ENCODE data around the gene ZNF700.
"Not testable (repeated sequence)": the region's sequence is repeated elsewhere in the genome, so short reads cannot be mapped to it uniquely, and the experiment has no call there.

The ZNF700 gene

DNA sequence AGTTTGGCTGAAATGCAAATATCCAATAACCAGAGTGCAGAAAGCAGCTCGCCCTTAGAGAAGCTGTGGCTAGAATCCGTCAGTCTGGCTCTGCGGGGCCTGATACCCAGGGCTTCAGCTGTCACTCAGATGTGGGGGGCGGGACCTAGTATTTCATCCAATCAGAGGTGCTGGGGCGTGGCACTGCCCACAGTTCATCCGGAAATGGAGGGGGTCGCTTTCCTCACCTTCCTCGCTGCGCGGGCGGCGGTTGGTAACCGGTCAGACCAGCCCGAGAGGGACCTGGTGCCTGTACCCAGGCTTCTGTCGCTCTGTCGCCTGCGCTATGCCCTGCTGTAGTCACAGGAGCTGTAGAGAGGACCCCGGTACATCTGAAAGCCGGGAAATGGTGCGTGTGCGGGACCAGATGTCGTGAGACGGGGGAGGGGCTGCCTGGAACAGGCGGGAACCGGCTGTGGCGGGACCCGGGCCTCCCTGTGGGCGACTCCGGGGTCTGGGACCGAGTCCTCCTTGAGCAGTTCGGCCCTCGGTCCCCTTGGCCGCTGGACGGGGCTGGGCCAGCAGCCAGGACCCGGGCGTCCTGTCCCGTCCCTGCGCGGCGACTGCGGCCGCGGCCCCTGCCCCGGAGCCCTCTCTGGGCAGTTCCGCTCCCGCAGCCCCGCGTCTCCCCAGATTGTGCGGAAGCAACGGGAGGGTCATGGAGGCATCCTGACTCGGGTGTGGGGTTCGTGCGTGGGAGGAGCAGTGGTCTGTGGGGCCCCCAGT is at the start of gene ZNF700:
ZNF700 (plus strand) TSS at position 222 of the 765 bp plus-strand sequence; CDS start at position 326, 104 bp downstream.
- peak; percentile 97 for ATAC-seq
- peak within 1 kb of the TSS; percentile 99 for H3K27ac Mint-ChIP-seq
- peaks cover 45% of the 10 kb centered on the region for H3K4me1 Mint-ChIP-seq
- no peaks in the 10 kb centered on the region for H3K27me3 Mint-ChIP-seq
- peak within 1 kb of the TSS; percentile 99 for H3K4me3 Mint-ChIP-seq
- H3K36me3 Mint-ChIP-seq (ENCODE audit: low read depth): peaks cover 17% of the 10 kb centered on the region
- peak; percentile 94 for DNase-seq
- H3K9me3 Mint-ChIP-seq: no peaks in the 10 kb centered on the region

GRCh38 chr19:11879687-11880266 is 45.1 kb upstream of the ZNF700 start:
- H3K4me3 Mint-ChIP-seq; H3K4me1 Mint-ChIP-seq; H3K9me3 Mint-ChIP-seq; H3K27ac Mint-ChIP-seq; H3K27me3 Mint-ChIP-seq; H3K36me3 Mint-ChIP-seq (ENCODE audit: low read depth): not testable (repeated sequence)
- ATAC-seq: peak; percentile 54
- peak; percentile 70 for DNase-seq

DNA sequence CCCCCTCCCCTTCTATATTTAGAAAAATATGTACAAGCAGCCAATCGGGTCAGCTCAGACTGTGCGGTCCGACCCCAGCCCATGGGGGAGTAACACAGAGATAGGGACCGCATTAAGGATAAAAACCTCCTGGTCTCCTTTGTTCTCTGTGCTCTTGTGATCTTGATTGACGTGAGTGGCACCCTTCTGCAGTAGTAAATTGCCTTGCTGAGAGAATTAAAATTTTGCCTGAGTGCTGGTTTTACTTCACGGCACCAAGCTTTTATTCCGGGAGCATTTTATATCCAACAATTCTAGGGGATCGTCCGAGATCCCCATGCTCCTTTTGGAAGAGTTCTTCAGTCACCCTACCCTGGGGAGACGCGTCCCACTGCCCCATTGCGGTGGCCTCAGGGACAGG is 44.3 kb upstream of the ZNF700 start:
- no peaks in the 10 kb centered on the region for H3K9me3 Mint-ChIP-seq
- H3K4me3 Mint-ChIP-seq: no peak overlapping the region
- H3K4me1 Mint-ChIP-seq: no peaks in the 10 kb centered on the region
- H3K36me3 Mint-ChIP-seq (ENCODE audit: low read depth): no peaks in the 10 kb centered on the region
- DNase-seq (no peak), ATAC-seq (no peak)
- no peaks in the 10 kb centered on the region for H3K27me3 Mint-ChIP-seq
- no peak overlapping the region for H3K27ac Mint-ChIP-seq

DNA sequence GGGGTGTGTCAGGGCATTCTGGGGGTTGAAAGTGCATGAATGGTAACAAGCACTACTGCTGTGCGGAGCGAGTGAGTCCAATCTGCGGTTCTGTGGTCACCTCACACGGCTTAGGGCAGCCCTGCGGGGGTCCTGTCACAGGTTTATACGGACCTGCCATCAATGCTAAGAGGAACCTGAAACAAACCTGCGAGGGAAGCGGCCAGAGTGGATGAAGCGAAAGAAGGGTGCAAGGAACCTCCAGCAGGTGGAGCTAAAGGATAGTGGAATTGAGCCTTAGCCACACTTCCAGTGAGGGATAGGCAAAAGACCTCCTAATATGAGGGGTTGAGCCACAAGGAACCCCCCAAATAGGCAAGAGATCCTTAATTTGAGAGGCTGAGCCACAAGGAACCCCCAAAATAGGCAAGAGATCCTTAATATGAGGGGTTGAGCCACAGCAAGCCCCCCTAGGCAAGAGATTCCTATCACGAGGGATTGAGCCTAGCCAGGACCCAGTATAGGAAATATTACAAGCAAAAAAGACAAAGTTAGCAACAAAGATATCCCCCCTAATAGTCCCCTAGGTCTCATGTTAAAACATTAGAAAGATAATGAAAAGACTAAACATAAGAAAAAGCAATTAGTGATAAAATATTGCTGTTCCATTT is 43.6 kb upstream of the ZNF700 start:
- Mint-ChIP-seq H3K36me3 (ENCODE audit: low read depth) (no peaks in the 10 kb centered on the region), H3K27ac (no peak overlapping the region), H3K27me3 (no peaks in the 10 kb centered on the region), H3K9me3 (peaks cover 2% of the 10 kb centered on the region), H3K4me3 (no peak overlapping the region), H3K4me1 (no peaks in the 10 kb centered on the region)
- ATAC-seq (peak; percentile 52), DNase-seq (peak; percentile 60)

DNA sequence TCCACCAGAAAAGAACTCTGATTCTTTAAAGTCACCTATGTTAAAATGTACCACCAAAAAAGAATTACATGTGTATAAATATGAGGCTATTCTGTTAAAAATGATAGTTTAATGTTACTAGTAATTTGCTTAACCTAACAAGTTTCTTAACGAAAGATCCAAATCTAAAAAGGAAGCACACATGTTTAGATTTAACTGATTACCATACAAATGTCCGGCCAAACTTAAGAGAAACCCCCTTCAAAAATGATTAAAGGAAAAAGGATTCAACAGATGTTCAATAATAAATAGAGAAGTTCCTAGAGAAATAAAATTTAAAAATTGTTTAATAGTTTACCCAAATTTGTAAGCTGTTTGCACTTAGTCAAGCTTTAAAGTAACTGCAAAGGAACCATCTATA is 42.3 kb upstream of the ZNF700 start:
- peaks cover 4% of the 10 kb centered on the region for H3K4me1 Mint-ChIP-seq
- no peak overlapping the region for H3K27ac Mint-ChIP-seq
- DNase-seq (no peak), ATAC-seq (no peak)
- no peaks in the 10 kb centered on the region for H3K36me3 Mint-ChIP-seq (ENCODE audit: low read depth)
- peaks cover 3% of the 10 kb centered on the region for H3K9me3 Mint-ChIP-seq
- H3K4me3 Mint-ChIP-seq: no peak overlapping the region
- no peaks in the 10 kb centered on the region for H3K27me3 Mint-ChIP-seq

DNA sequence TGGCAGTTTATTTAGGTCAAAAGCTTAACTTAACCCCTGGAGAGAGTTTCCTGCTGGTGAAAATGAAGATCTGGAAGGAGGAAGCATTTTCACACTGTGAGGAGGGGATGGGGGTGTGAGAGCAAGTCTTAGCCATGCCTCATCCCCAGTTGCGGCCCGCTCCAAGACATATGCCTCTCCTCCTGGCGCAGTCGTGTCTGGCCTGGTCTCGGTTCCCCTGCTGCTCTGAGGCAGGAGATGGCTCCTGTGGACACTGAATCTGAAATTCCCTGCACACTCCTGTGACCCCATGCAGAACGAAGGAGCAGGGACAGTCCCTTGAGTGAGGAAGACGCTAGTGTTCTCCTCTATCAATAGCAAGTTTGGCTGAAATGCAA is 37.7 kb upstream of the ZNF700 start:
- Mint-ChIP-seq H3K4me1 (peaks cover 19% of the 10 kb centered on the region), H3K27ac (peak overlapping the region; percentile 81), H3K9me3 (peaks cover 3% of the 10 kb centered on the region), H3K36me3 (ENCODE audit: low read depth) (no peaks in the 10 kb centered on the region), H3K27me3 (no peaks in the 10 kb centered on the region), H3K4me3 (peak overlapping the region; percentile 86)
- DNase-seq (no peak), ATAC-seq (peak; percentile 18)

- H3K36me3 Mint-ChIP-seq (ENCODE audit: low read depth): no peaks in the 10 kb centered on the region
- no peaks in the 10 kb centered on the region for H3K27me3 Mint-ChIP-seq
- peak within 1 kb of the TSS; percentile 86 for H3K4me3 Mint-ChIP-seq
- H3K4me1 Mint-ChIP-seq: peaks cover 19% of the 10 kb centered on the region
- peaks cover 3% of the 10 kb centered on the region for H3K9me3 Mint-ChIP-seq
- ATAC-seq (peak; percentile 85), DNase-seq (peak; percentile 77)
- H3K27ac Mint-ChIP-seq: peak within 1 kb of the TSS; percentile 81
These were observed 37.0 kb upstream of the ZNF700 start, which contains the start of gene ZNF69 for GRCh38 chr19:11887611-11888531. Gene ZNF69, plus strand, starts transcription at chr19:11887782. Its CDS starts 142 bp downstream, at chr19:11887924.

GRCh38 chr19:11889901-11890300 is 35.0 kb upstream of the ZNF700 start:
- H3K36me3 Mint-ChIP-seq (ENCODE audit: low read depth); H3K9me3 Mint-ChIP-seq; H3K4me3 Mint-ChIP-seq; ATAC-seq; H3K27me3 Mint-ChIP-seq; H3K27ac Mint-ChIP-seq; DNase-seq: not testable (repeated sequence)
- H3K4me1 Mint-ChIP-seq: peaks cover 19% of the 10 kb centered on the region

DNA sequence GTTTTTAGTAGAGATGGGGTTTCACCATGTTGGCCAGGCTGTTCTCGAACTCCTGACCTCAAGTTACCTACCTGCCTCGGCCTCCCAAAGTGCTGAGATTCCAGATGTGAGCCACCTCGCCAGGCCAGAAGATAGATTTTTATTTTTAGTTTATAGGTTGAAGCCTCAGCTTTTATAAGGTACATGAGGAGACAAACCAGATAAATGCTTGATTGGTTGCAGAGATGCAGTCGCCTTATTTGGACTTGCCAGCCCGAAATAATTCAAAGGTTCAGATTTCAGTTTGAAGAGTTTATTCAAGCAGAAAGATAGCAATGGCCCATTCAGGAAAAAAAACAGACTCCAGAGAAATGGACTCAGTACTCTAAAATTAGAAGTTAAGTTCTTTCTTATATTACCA is 34.3 kb upstream of the ZNF700 start:
- Mint-ChIP-seq H3K4me3 (no peak overlapping the region), H3K9me3 (peaks cover 10% of the 10 kb centered on the region), H3K36me3 (ENCODE audit: low read depth) (peaks cover 13% of the 10 kb centered on the region), H3K27me3 (no peaks in the 10 kb centered on the region), H3K27ac (no peak overlapping the region), H3K4me1 (peaks cover 20% of the 10 kb centered on the region)
- DNase-seq: no peak
- ATAC-seq: no peak

GRCh38 chr19:11894851-11895250 is 30.1 kb upstream of the ZNF700 start:
- Mint-ChIP-seq H3K4me1 (peaks cover 1% of the 10 kb centered on the region), H3K4me3 (no peak overlapping the region), H3K9me3 (peaks cover 22% of the 10 kb centered on the region), H3K36me3 (ENCODE audit: low read depth) (peaks cover 30% of the 10 kb centered on the region), H3K27ac (no peak overlapping the region), H3K27me3 (no peaks in the 10 kb centered on the region)
- no peak for ATAC-seq
- DNase-seq: no peak

- H3K27ac Mint-ChIP-seq: no peak overlapping the region
- no peak for DNase-seq
- H3K36me3 Mint-ChIP-seq (ENCODE audit: low read depth): peaks cover 76% of the 10 kb centered on the region
- H3K27me3 Mint-ChIP-seq: no peaks in the 10 kb centered on the region
- peaks cover 57% of the 10 kb centered on the region for H3K9me3 Mint-ChIP-seq
- no peak overlapping the region for H3K4me3 Mint-ChIP-seq
- H3K4me1 Mint-ChIP-seq: no peaks in the 10 kb centered on the region
- no peak for ATAC-seq
These were observed 22.7 kb upstream of the ZNF700 start for GRCh38 chr19:11902228-11902627.

DNA sequence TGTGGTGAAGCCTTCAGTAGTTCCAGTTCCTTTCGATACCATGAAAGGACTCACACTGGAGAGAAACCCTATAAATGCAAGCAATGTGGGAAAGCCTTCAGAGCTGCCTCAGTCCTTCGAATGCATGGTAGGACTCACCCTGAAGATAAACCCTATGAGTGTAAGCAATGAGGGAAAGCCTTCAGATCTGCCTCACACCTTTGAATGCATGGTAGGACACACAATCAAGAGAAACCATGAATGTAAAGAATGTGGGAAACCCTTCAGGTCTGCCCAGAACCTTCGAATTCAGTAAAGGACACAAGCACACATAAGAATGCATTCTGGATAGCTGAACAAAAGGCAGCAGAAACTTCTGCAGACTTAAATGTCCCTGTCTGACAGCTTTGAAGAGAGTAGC is 19.0 kb upstream of the ZNF700 start:
- DNase-seq (no peak), ATAC-seq (no peak)
- H3K27ac Mint-ChIP-seq: no peak overlapping the region
- H3K4me3 Mint-ChIP-seq: no peak overlapping the region
- no peaks in the 10 kb centered on the region for H3K27me3 Mint-ChIP-seq
- H3K9me3 Mint-ChIP-seq: peaks cover 64% of the 10 kb centered on the region
- peaks cover 78% of the 10 kb centered on the region for H3K36me3 Mint-ChIP-seq (ENCODE audit: low read depth)
- H3K4me1 Mint-ChIP-seq: no peaks in the 10 kb centered on the region

DNA sequence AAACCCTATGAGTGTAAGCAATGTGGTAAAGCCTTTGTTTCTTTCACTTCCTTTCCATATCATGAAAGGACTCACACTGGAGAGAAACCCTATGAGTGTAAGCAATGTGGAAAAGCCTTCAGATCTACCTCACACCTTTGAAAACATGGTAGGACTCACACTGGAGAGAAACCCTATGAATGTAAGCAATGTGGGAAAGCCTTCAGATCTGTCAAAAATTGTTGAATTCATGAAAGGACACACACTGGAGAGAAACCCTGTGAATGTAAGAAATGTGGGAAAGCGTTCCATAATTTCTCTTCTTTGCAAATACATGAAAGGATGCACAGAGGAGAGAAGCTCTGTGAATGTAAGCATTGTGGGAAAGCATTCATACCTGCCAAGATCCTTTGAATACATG is 13.0 kb upstream of the ZNF700 start:
- H3K4me1 Mint-ChIP-seq, H3K27ac Mint-ChIP-seq, H3K4me3 Mint-ChIP-seq, ATAC-seq, DNase-seq, H3K27me3 Mint-ChIP-seq: not testable (repeated sequence)
- peaks cover 51% of the 10 kb centered on the region for H3K9me3 Mint-ChIP-seq
- peaks cover 36% of the 10 kb centered on the region for H3K36me3 Mint-ChIP-seq (ENCODE audit: low read depth)

GRCh38 chr19:11914417-11915051 is 10.4 kb upstream of the ZNF700 start:
- H3K27ac Mint-ChIP-seq, ATAC-seq, DNase-seq, H3K27me3 Mint-ChIP-seq, H3K4me3 Mint-ChIP-seq, H3K4me1 Mint-ChIP-seq: not testable (repeated sequence)
- Mint-ChIP-seq H3K9me3 (peaks cover 34% of the 10 kb centered on the region), H3K36me3 (ENCODE audit: low read depth) (peaks cover 16% of the 10 kb centered on the region)

All from activated naive CD8-positive, alpha-beta T cell treated with anti-CD3 and anti-CD28 coated beads, Interleukin-2, amount 50 U/mL, for 24 hours (primary cell).